B cell (primary cell): ENCODE data around the gene FFAR4.

ENCODE experiments used
- CTCF ChIP-seq: fragments of 200-600 bp; IDR thresholded peaks from one replicate; pipeline ENCODE4 v1.8.0; 2022; ENCODE audit warnings: antibody characterized with exemption, mild to moderate bottlenecking
- EZH2 ChIP-seq: IDR thresholded peaks from 2 replicates; pipeline ENCODE4 v1.6.1; 2012; ENCODE audit warnings: borderline replicate concordance, low read depth, mild to moderate bottlenecking, moderate library complexity, low read length; ENCODE audit not compliant: insufficient read depth, poor library complexity, severe bottlenecking

- TF ChIP-seq CTCF (no peak), EZH2 (no peak)
Measured at GRCh38 chr10:93554316-93554663, 12.2 kb upstream of the FFAR4 start.
